HepG2 (cell line): ENCODE data around the gene DGAT2. TPM values are rescaled to one million over a fixed set of nuclear protein-coding genes. Genes with fewer than 3 reads are reported as not detected.
A peak's percentile ranks its signal among the peaks of the same experiment; 100 is the strongest.

Experiments
- KLF16 ChIP-seq, 2 experiments: sonication (generic) in 1 of 2; formaldehyde crosslinking in 1 of 2; IDR thresholded peaks; 2 replicates each; pipeline versions ENCODE4 v1.6.1 to v1.8.0; 2016 to 2023; ENCODE audit warnings: missing genetic modification reagents in 2 of 2, missing compliant biosample characterization in 1 of 2
- NFE2L1 ChIP-seq: sonication (generic); formaldehyde crosslinking; IDR thresholded peaks from 2 replicates; pipeline ENCODE4 v1.4.0; 2020; ENCODE audit warnings: missing genetic modification reagents, mild to moderate bottlenecking, borderline replicate concordance
- PLRG1 ChIP-seq: fragments of 450-650 bp; conservative IDR thresholded peaks from 2 replicates; pipeline ENCODE4 v1.6.1; 2016
- POGZ ChIP-seq: sonication (generic); formaldehyde crosslinking; IDR thresholded peaks from 2 replicates; pipeline ENCODE4 v1.4.0; 2020; ENCODE audit warnings: mild to moderate bottlenecking, missing genetic modification reagents
- RBM22 ChIP-seq: fragments of 200-400 bp; formaldehyde crosslinking; optimal IDR thresholded peaks from 2 replicates; pipeline ENCODE3; 2017; ENCODE audit warnings: mild to moderate bottlenecking, low read length, moderate library complexity
- RELA ChIP-seq: sonication (generic); formaldehyde crosslinking; IDR thresholded peaks from 2 replicates; pipeline ENCODE4 v1.4.0; 2020; ENCODE audit warnings: missing genetic modification reagents
- SCMH1 ChIP-seq: sonication (generic); formaldehyde crosslinking; IDR thresholded peaks from 2 replicates; pipeline ENCODE4 v1.9.0; 2021; ENCODE audit warnings: missing genetic modification reagents, mild to moderate bottlenecking, borderline replicate concordance
- SNAI1 ChIP-seq: sonication (generic); formaldehyde crosslinking; IDR thresholded peaks from 2 replicates; pipeline ENCODE4 v1.5.0; 2020; ENCODE audit warnings: mild to moderate bottlenecking, missing genetic modification reagents, borderline replicate concordance
- TGIF2 ChIP-seq: IDR thresholded peaks from 2 replicates; pipeline ENCODE4 v1.6.1; 2016; ENCODE audit warnings: control low read depth, missing compliant biosample characterization
- YEATS4 ChIP-seq: sonication (generic); formaldehyde crosslinking; IDR thresholded peaks from 2 replicates; pipeline ENCODE4 v1.4.0; 2020; ENCODE audit warnings: missing genetic modification reagents, borderline replicate concordance
- ZNF205 ChIP-seq: IDR thresholded peaks from 2 replicates; pipeline ENCODE4 v1.6.1; 2018; ENCODE audit warnings: missing biosample characterization, missing genetic modification reagents
- ZNF251 ChIP-seq: sonication (generic); formaldehyde crosslinking; IDR thresholded peaks from 2 replicates; pipeline ENCODE4 v1.9.0; 2021; ENCODE audit warnings: mild to moderate bottlenecking, missing genetic modification reagents
- ZNF557 ChIP-seq: sonication (generic); formaldehyde crosslinking; IDR thresholded peaks from 2 replicates; pipeline ENCODE4 v1.4.0; 2020; ENCODE audit warnings: missing genetic modification reagents
- ZNF788 ChIP-seq: sonication (generic); formaldehyde crosslinking; IDR thresholded peaks from 2 replicates; pipeline ENCODE4 v1.5.0; 2020; ENCODE audit warnings: mild to moderate bottlenecking, missing genetic modification reagents, borderline replicate concordance
- polyA plus RNA-seq, 8 experiments: library from polyadenylated mRNA; depleted of rRNA in 3 of 8; stranded (reverse) in 7 of 8; unstranded in 1 of 8; fragments of >200 nt; fragmentation: Illumina TruSeq in 4 of 8; extraction: Trizol in 4 of 8; gene quantifications; 2 replicates each; pipeline versions ENCODE4 v1.2.1 to v1.2.3, GENCODE V29; 2011 to 2016; ENCODE audit warnings: low read depth in 4 of 8, missing spikeins in 1 of 8, mixed read lengths in 1 of 8; ENCODE audit not compliant: insufficient read depth in 1 of 8
- total RNA-seq, 5 experiments: library from RNA; depleted of rRNA; stranded (reverse); fragments of >200 nt; fragmentation: Illumina TruSeq; extraction: Trizol; gene quantifications; 2 replicates each; pipeline ENCODE4 v1.2.3, GENCODE V29; 2016; ENCODE audit warnings: low read depth in 1 of 5
- TF ChIP-seq, protein P1 (sequence below): sonication (generic); formaldehyde crosslinking; IDR thresholded peaks from 2 replicates; pipeline ENCODE4 v1.5.0; 2020; ENCODE audit warnings: mild to moderate bottlenecking, missing genetic modification reagents
- TF ChIP-seq, protein P2 (sequence below): sonication (generic); formaldehyde crosslinking; IDR thresholded peaks from 2 replicates; pipeline ENCODE4 v1.4.0; 2020; ENCODE audit warnings: missing genetic modification reagents
- TF ChIP-seq, protein P3 (sequence below): sonication (generic); formaldehyde crosslinking; IDR thresholded peaks from 2 replicates; pipeline ENCODE4 v1.5.1; 2020; ENCODE audit warnings: mild to moderate bottlenecking, missing genetic modification reagents, moderate library complexity
- TF ChIP-seq, protein P4 (sequence below): sonication (generic); formaldehyde crosslinking; IDR thresholded peaks from 2 replicates; pipeline ENCODE4 v1.5.1; 2020; ENCODE audit warnings: mild to moderate bottlenecking, missing genetic modification reagents
- TF ChIP-seq, protein P5 (sequence below): sonication (generic); formaldehyde crosslinking; IDR thresholded peaks from 2 replicates; pipeline ENCODE4 v1.8.0; 2022; ENCODE audit warnings: missing genetic modification reagents, mild to moderate bottlenecking, moderate library complexity, borderline replicate concordance

DGAT2 gene
- total and polyA plus RNA-seq, 2 of the 13 experiments (the other 11 are each of a cell fraction or from before 2014, with no cell fraction given): 39.0 to 65.6 TPM

DNA sequence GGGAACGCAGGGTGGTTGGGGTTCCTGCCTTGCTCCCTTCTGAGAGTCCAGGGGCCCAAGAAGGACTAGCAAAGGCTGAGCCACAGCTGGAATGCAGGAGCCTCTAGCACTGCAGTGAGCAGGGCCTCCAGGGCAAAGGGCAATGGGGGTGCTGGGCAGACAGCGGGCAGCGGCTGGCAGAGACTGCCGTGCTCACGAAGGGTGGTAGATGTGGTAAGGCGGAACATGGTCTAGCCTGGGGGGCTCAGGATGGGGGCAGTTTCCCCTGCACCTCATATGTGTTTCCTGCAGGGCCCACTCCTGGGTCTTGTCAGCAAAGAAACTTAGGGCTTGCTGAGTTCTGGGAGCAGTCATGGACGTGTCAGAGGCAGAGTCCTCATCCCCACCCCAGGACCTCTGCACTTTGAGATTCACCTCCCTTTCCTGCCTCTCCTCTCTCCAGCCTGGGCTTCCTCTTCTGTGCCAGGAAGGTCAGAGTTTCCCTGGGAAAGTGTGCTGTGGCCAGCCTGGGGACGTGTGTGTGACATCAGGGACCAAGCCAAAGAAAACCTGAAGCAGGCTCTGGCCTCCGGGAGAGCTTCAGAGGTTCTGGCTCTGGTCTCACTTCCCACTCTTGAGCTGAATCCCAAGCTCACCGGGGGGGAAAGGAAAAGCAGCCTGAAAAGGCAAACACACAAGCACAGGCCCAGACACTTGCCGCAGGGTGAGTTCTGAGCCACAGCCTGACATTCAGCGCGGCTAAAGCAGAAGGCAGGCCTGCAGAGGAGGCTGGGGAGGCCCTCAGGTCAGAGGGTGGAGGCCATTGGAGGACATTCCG, 46.5 kb upstream of the DGAT2 start (continued):
- TF ChIP-seq, protein P1, sequence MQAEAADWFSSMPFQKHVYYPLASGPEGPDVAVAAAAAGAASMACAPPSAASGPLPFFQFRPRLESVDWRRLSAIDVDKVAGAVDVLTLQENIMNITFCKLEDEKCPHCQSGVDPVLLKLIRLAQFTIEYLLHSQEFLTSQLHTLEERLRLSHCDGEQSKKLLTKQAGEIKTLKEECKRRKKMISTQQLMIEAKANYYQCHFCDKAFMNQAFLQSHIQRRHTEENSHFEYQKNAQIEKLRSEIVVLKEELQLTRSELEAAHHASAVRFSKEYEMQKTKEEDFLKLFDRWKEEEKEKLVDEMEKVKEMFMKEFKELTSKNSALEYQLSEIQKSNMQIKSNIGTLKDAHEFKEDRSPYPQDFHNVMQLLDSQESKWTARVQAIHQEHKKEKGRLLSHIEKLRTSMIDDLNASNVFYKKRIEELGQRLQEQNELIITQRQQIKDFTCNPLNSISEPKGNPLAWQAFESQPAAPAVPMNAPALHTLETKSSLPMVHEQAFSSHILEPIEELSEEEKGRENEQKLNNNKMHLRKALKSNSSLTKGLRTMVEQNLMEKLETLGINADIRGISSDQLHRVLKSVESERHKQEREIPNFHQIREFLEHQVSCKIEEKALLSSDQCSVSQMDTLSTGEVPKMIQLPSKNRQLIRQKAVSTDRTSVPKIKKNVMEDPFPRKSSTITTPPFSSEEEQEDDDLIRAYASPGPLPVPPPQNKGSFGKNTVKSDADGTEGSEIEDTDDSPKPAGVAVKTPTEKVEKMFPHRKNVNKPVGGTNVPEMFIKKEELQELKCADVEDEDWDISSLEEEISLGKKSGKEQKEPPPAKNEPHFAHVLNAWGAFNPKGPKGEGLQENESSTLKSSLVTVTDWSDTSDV (CRISPR knock-in tag): no peak
- TF ChIP-seq ZNF557 (CRISPR knock-in tag) (0 out of 2 replicates have a peak, but pooled peaks have one; percentile 35), PLRG1 (no peak), ZNF788 (0 out of 2 replicates have a peak, but pooled peaks have one; percentile 22), ZNF251 (CRISPR knock-in tag) (no peak), SNAI1 (CRISPR knock-in tag) (peak; percentile 94; the same call in 1 of the 2 replicates), KLF16 (CRISPR knock-in tag; IDR thresholded peaks at IDR 0.05) (no peak), POGZ (CRISPR knock-in tag) (peak; percentile 69), RBM22 (no peak), ZNF205 (no peak), NFE2L1 (CRISPR knock-in tag) (0 out of 2 replicates have a peak, but pooled peaks have one; percentile 31), YEATS4 (CRISPR knock-in tag) (peak; percentile 75), SCMH1 (CRISPR knock-in tag) (no peak), TGIF2 (CRISPR knock-in tag) (no peak), RELA (CRISPR knock-in tag) (no peak)
- TF ChIP-seq, protein P2, sequence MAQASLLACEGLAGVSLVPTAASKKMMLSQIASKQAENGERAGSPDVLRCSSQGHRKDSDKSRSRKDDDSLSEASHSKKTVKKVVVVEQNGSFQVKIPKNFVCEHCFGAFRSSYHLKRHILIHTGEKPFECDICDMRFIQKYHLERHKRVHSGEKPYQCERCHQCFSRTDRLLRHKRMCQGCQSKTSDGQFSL (CRISPR knock-in tag): peak; percentile 99
- TF ChIP-seq, protein P3, sequence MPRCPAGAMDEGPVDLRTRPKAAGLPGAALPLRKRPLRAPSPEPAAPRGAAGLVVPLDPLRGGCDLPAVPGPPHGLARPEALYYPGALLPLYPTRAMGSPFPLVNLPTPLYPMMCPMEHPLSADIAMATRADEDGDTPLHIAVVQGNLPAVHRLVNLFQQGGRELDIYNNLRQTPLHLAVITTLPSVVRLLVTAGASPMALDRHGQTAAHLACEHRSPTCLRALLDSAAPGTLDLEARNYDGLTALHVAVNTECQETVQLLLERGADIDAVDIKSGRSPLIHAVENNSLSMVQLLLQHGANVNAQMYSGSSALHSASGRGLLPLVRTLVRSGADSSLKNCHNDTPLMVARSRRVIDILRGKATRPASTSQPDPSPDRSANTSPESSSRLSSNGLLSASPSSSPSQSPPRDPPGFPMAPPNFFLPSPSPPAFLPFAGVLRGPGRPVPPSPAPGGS (CRISPR knock-in tag): peak; percentile 43; the same call in 1 of the 2 replicates
- TF ChIP-seq, protein P4, sequence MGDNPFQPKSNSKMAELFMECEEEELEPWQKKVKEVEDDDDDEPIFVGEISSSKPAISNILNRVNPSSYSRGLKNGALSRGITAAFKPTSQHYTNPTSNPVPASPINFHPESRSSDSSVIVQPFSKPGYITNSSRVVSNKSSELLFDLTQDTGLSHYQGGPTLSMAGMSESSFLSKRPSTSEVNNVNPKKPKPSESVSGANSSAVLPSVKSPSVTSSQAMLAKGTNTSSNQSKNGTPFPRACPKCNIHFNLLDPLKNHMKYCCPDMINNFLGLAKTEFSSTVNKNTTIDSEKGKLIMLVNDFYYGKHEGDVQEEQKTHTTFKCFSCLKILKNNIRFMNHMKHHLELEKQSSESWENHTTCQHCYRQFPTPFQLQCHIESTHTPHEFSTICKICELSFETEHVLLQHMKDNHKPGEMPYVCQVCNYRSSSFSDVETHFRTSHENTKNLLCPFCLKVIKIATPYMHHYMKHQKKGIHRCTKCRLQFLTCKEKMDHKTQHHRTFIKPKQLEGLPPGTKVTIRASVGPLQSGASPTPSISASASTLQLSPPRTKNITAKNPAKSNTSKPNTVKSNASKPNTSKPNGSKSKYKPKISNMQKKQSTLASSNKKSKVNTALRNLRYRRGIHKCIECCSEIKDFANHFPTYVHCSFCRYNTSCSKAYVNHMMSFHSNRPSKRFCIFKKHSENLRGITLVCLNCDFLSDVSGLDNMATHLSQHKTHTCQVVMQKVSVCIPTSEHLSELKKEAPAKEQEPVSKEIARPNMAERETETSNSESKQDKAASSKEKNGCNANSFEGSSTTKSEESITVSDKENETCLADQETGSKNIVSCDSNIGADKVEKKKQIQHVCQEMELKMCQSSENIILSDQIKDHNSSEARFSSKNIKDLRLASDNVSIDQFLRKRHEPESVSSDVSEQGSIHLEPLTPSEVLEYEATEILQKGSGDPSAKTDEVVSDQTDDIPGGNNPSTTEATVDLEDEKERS: peak; percentile 86
- TF ChIP-seq, protein P5, sequence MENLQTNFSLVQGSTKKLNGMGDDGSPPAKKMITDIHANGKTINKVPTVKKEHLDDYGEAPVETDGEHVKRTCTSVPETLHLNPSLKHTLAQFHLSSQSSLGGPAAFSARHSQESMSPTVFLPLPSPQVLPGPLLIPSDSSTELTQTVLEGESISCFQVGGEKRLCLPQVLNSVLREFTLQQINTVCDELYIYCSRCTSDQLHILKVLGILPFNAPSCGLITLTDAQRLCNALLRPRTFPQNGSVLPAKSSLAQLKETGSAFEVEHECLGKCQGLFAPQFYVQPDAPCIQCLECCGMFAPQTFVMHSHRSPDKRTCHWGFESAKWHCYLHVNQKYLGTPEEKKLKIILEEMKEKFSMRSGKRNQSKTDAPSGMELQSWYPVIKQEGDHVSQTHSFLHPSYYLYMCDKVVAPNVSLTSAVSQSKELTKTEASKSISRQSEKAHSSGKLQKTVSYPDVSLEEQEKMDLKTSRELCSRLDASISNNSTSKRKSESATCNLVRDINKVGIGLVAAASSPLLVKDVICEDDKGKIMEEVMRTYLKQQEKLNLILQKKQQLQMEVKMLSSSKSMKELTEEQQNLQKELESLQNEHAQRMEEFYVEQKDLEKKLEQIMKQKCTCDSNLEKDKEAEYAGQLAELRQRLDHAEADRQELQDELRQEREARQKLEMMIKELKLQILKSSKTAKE (CRISPR knock-in tag): no peak
